ENCODE results near the gene SYT12. TPM values are rescaled to one million over a fixed set of nuclear protein-coding genes. Genes with fewer than 3 reads are reported as not detected.

The SYT12 gene
- total RNA-seq, 2 experiments from 2014 or later: not detected

GRCh38 chr11:67099831-67100324, 76.9 kb downstream of the SYT12 start:
- intact Hi-C loops (cut with micrococcal nuclease): no loop called here
- Mint-ChIP-seq H3K9me3 (no peaks in the 10 kb centered on the region), H3K27me3 (ENCODE audit: low read depth) (no peaks in the 10 kb centered on the region), H3K4me3 (no peak overlapping the region), H3K36me3 (ENCODE audit: low read depth) (no peaks in the 10 kb centered on the region), H3K4me1 (ENCODE audit: low read depth) (peaks cover 29% of the 10 kb centered on the region), H3K27ac (peak overlapping the region; percentile 76)
- CTCF ChIA-PET: no interaction called here
- no peak for DNase-seq

Small RNAs within 50 kb of the gene (microRNA-seq; reads per million reads assigned to microRNA genes)
- gene MIR6860 (ENCODE audit: borderline microRNAs expressed, borderline replicate concordance): not detected

Other genes with a start within 250 kb of the SYT12 start
- 10 to 100 TPM; 19.3 to 20.6 TPM for gene RCE1, start 179.7 kb upstream of the SYT12 start, total RNA-seq
- gene LRFN4, start 166.1 kb upstream of the SYT12 start, total RNA-seq: 10 to 100 TPM; 13.3 to 16.1 TPM
- gene PC, start 64.8 kb upstream of the SYT12 start, total RNA-seq: 1 to 10 TPM; 8.0 to 9.4 TPM
- gene C11orf86, start 47.8 kb upstream of the SYT12 start, total RNA-seq: not detected
- gene RHOD, start 33.7 kb downstream of the SYT12 start, total RNA-seq: under 1 TPM; 0.64 to 0.98 TPM
- gene KDM2A, start 96.1 kb downstream of the SYT12 start, total RNA-seq: 10 to 100 TPM; 57.7 to 58.8 TPM
- gene GRK2, start 243.3 kb downstream of the SYT12 start, total RNA-seq: 100 to 1,000 TPM; 293 to 295 TPM